Panc1 (cell line): ENCODE measurements around the gene HOXA11.

ENCODE experiments used
- CTCF ChIP-seq: fragments of 450-650 bp; IDR thresholded peaks from 2 replicates; pipeline ENCODE4 v1.5.1; 2017; ENCODE audit warnings: mild to moderate bottlenecking
- POLR2AphosphoS5 ChIP-seq: IDR thresholded peaks from 2 replicates; pipeline ENCODE4 v1.6.1; 2012; ENCODE audit warnings: mild to moderate bottlenecking, low read depth, low read length, moderate library complexity

GRCh38 chr7:27164367-27165088 lies 20.5 kb downstream of the HOXA11 start:
- TF ChIP-seq CTCF, result no peak
- TF ChIP-seq POLR2AphosphoS5, result no peak
